Loucy (cell line): ENCODE results near the gene SLC16A4.
"Not testable (repeated sequence)": the region's sequence is repeated elsewhere in the genome, so short reads cannot be mapped to it uniquely, and the experiment has no call there.

ENCODE experiments used
- H2AFZ ChIP-seq: fragments of 200-600 bp; sonication (generic); 2 replicates; pipeline ENCODE4 v1.6.0; 2016; ENCODE audit warnings: antibody characterized with exemption, mild to moderate bottlenecking, low read length, moderate library complexity
- H3F3A ChIP-seq: fragments of 200-600 bp; 2 replicates; pipeline ENCODE4 v1.6.0; 2016; ENCODE audit warnings: antibody characterized with exemption, low read depth, mild to moderate bottlenecking
- H3K27me3 ChIP-seq: fragments of 200-600 bp; sonication (generic); 2 replicates; pipeline ENCODE4 v1.6.1; 2014; ENCODE audit warnings: low read length, mild to moderate bottlenecking; ENCODE audit not compliant: insufficient read depth, poor library complexity, severe bottlenecking
- H3K36me3 ChIP-seq: fragments of 200-600 bp; sonication (generic); 2 replicates; pipeline ENCODE4 v1.6.1; 2016; ENCODE audit warnings: low read length; ENCODE audit not compliant: insufficient read depth
- H3K4me1 ChIP-seq: fragments of 200-600 bp; sonication (generic); 2 replicates; pipeline ENCODE4 v1.5.1; 2014; ENCODE audit warnings: low read length, mild to moderate bottlenecking; ENCODE audit not compliant: insufficient read depth, poor library complexity, severe bottlenecking
- H3K4me2 ChIP-seq: fragments of 200-600 bp; sonication (generic); 2 replicates; pipeline ENCODE4 v1.6.0; 2014; ENCODE audit warnings: antibody characterized with exemption, low read length, low read depth, mild to moderate bottlenecking; ENCODE audit not compliant: poor library complexity, severe bottlenecking
- H3K4me3 ChIP-seq: fragments of 200-600 bp; sonication (generic); 2 replicates; pipeline ENCODE4 v1.5.1; 2014; ENCODE audit warnings: low read length, mild to moderate bottlenecking, mixed read lengths; ENCODE audit not compliant: poor library complexity, severe bottlenecking
- H3K79me2 ChIP-seq: fragments of 200-600 bp; sonication (generic); 2 replicates; pipeline ENCODE4 v1.6.1; 2014; ENCODE audit warnings: low read length; ENCODE audit not compliant: insufficient read depth
- H3K9ac ChIP-seq: fragments of 200-600 bp; sonication (generic); 2 replicates; pipeline ENCODE4 v1.6.0; 2014; ENCODE audit warnings: mild to moderate bottlenecking, low read depth, low read length, moderate library complexity; ENCODE audit not compliant: poor library complexity, severe bottlenecking
- H3K9me2 ChIP-seq: fragments of 200-600 bp; sonication (generic); replicated peaks from 2 replicates; pipeline ENCODE4 v1.6.1; 2016; ENCODE audit warnings: low read depth, low read length, mixed read lengths
- H3K9me3 ChIP-seq: fragments of 200-600 bp; sonication (generic); 2 replicates; pipeline ENCODE4 v1.6.1; 2014; ENCODE audit warnings: mild to moderate bottlenecking, antibody characterized with exemption, low read length, low read depth; ENCODE audit not compliant: insufficient read depth
- H4K20me1 ChIP-seq: fragments of 200-600 bp; sonication (generic); 2 replicates; pipeline ENCODE4 v1.6.0; 2014; ENCODE audit warnings: antibody characterized with exemption, low read length, mild to moderate bottlenecking; ENCODE audit not compliant: insufficient read depth, poor library complexity, severe bottlenecking
- EZH2phosphoT487 ChIP-seq: fragments of 200-600 bp; IDR thresholded peaks from 2 replicates; pipeline ENCODE4 v1.6.1; 2018; ENCODE audit warnings: antibody characterized with exemption, mild to moderate bottlenecking, moderate library complexity, borderline replicate concordance
- TF ChIP-seq, protein P1 (sequence below): fragments of 200-600 bp; sonication (generic); conservative IDR thresholded peaks from 2 replicates; pipeline ENCODE4 v1.5.1; 2014; ENCODE audit warnings: mild to moderate bottlenecking, antibody characterized with exemption, low read length

SLC16A4 gene

DNA sequence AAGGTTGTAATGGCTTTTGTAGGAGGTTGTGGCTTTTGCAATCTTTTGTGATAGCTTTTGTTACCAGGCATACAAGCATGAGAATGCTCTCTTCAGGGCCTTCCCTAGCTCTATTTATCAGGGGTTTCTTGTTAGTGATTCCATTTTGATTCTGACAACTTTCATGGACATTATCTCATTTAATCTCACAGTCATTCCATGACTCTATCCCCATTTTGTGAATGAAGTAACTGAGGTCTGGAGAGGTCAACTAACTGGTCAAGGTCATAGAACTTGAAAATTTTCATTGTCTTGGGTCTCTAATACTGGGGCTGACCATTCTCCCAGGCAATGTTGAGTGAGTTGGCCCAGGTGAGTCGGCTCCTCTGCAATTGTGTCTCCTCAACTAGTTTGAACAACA is 27.9 kb upstream of the SLC16A4 start:
- TF ChIP-seq, protein P1, sequence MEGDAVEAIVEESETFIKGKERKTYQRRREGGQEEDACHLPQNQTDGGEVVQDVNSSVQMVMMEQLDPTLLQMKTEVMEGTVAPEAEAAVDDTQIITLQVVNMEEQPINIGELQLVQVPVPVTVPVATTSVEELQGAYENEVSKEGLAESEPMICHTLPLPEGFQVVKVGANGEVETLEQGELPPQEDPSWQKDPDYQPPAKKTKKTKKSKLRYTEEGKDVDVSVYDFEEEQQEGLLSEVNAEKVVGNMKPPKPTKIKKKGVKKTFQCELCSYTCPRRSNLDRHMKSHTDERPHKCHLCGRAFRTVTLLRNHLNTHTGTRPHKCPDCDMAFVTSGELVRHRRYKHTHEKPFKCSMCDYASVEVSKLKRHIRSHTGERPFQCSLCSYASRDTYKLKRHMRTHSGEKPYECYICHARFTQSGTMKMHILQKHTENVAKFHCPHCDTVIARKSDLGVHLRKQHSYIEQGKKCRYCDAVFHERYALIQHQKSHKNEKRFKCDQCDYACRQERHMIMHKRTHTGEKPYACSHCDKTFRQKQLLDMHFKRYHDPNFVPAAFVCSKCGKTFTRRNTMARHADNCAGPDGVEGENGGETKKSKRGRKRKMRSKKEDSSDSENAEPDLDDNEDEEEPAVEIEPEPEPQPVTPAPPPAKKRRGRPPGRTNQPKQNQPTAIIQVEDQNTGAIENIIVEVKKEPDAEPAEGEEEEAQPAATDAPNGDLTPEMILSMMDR: no peak
- no peak for TF ChIP-seq EZH2phosphoT487
- no peaks in the 10 kb centered on the region for H4K20me1 ChIP-seq
- H3K4me2 ChIP-seq: no peak overlapping the region
- H2AFZ ChIP-seq: no peak overlapping the region
- no peaks in the 10 kb centered on the region for H3K27me3 ChIP-seq
- no peaks in the 10 kb centered on the region for H3K79me2 ChIP-seq
- no peaks in the 10 kb centered on the region for H3F3A ChIP-seq
- no peaks in the 10 kb centered on the region for H3K4me1 ChIP-seq
- H3K9me2 ChIP-seq: no peaks in the 10 kb centered on the region
- H3K4me3 ChIP-seq: no peak overlapping the region
- H3K9me3 ChIP-seq: no peaks in the 10 kb centered on the region
- no peak overlapping the region for H3K9ac ChIP-seq
- no peaks in the 10 kb centered on the region for H3K36me3 ChIP-seq

DNA sequence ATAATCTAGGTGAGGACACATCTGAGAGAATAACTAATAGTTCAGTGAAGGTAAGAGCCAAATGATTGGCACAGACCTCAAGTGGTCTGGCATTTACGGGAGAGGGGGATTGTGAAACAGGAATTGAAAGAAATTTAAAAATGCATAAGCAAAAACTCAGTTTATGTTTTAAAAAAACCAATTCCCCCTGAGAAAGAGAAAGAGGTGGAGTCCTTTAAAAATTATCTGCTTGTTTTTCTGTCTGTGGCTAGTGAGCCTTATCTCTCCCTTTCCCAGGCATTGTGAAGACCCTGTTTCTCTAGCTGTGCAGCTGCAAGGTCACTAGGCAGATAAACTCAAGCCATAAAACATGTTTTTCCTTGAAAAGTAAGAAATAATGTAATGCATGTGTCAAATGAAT is 22.2 kb upstream of the SLC16A4 start:
- H3K4me1 ChIP-seq: peaks cover 10% of the 10 kb centered on the region
- not testable (repeated sequence) for H3K9me2 ChIP-seq, H3K9me3 ChIP-seq, H3K27me3 ChIP-seq, H3F3A ChIP-seq, H3K4me2 ChIP-seq, H3K36me3 ChIP-seq, H3K4me3 ChIP-seq, H3K79me2 ChIP-seq, H3K9ac ChIP-seq, H4K20me1 ChIP-seq, H2AFZ ChIP-seq

GRCh38 chr1:110412576-110412975 is 21.8 kb upstream of the SLC16A4 start:
- Histone ChIP-seq H3K4me1 (peaks cover 14% of the 10 kb centered on the region), H2AFZ (no peak overlapping the region), H3K9me2 (no peaks in the 10 kb centered on the region), H4K20me1 (no peaks in the 10 kb centered on the region), H3K9ac (no peak overlapping the region), H3K27me3 (no peaks in the 10 kb centered on the region), H3K9me3 (no peaks in the 10 kb centered on the region), H3K4me2 (no peak overlapping the region), H3K4me3 (no peak overlapping the region), H3K36me3 (no peaks in the 10 kb centered on the region), H3K79me2 (peaks cover 11% of the 10 kb centered on the region; the same call in 1 of the 2 replicates), H3F3A (no peaks in the 10 kb centered on the region)
- TF ChIP-seq, protein P1: peak; percentile 89
- TF ChIP-seq EZH2phosphoT487: no peak

GRCh38 chr1:110411173-110411735 is 20.4 kb upstream of the SLC16A4 start:
- H3K9me3 ChIP-seq: no peaks in the 10 kb centered on the region
- H4K20me1 ChIP-seq: peaks cover 8% of the 10 kb centered on the region
- peaks cover 15% of the 10 kb centered on the region for H3K4me1 ChIP-seq
- no peak overlapping the region for H3K9ac ChIP-seq
- TF ChIP-seq, protein P1: no peak
- no peak for TF ChIP-seq EZH2phosphoT487
- H3K27me3 ChIP-seq: no peaks in the 10 kb centered on the region
- no peaks in the 10 kb centered on the region for H3K9me2 ChIP-seq
- H3K4me2 ChIP-seq: no peak overlapping the region
- no peak overlapping the region for H3K4me3 ChIP-seq
- no peak overlapping the region for H2AFZ ChIP-seq
- no peaks in the 10 kb centered on the region for H3K36me3 ChIP-seq
- H3F3A ChIP-seq: no peaks in the 10 kb centered on the region
- peaks cover 24% of the 10 kb centered on the region for H3K79me2 ChIP-seq
